DOHH2 (cell line): ENCODE measurements around the gene COX19.
"Not testable (repeated sequence)": the region's sequence is repeated elsewhere in the genome, so short reads cannot be mapped to it uniquely, and the experiment has no call there.

ENCODE experiments used
- H3F3A ChIP-seq: fragments of 200-600 bp; sonication (generic), shearing (Covaris generic); 2 replicates; pipeline ENCODE4 v1.6.0; 2016; ENCODE audit warnings: antibody characterized with exemption, mild to moderate bottlenecking; ENCODE audit not compliant: control insufficient read depth, insufficient read depth
- H3K27ac ChIP-seq: fragments of 200-600 bp; sonication (generic); 2 replicates; pipeline ENCODE4 v1.5.1; 2014; ENCODE audit warnings: low read depth, mild to moderate bottlenecking, low read length, moderate library complexity
- H3K27me3 ChIP-seq: fragments of 200-600 bp; sonication (generic); 2 replicates; pipeline ENCODE4 v1.6.1; 2014; ENCODE audit warnings: mild to moderate bottlenecking, low read length, mixed read lengths; ENCODE audit not compliant: control insufficient read depth
- H3K36me3 ChIP-seq: fragments of 200-600 bp; sonication (generic); 2 replicates; pipeline ENCODE4 v1.6.1; 2014; ENCODE audit warnings: mild to moderate bottlenecking, low read length, moderate library complexity, mixed read lengths; ENCODE audit not compliant: control insufficient read depth
- H3K4me1 ChIP-seq: fragments of 200-600 bp; sonication (generic); 2 replicates; pipeline ENCODE4 v1.6.1; 2014; ENCODE audit warnings: mild to moderate bottlenecking, low read length, mixed read lengths; ENCODE audit not compliant: control insufficient read depth
- H3K4me2 ChIP-seq: fragments of 200-600 bp; sonication (generic); 2 replicates; pipeline ENCODE4 v1.6.0; 2014; ENCODE audit warnings: mild to moderate bottlenecking, low read length, moderate library complexity
- H3K4me3 ChIP-seq: fragments of 200-600 bp; sonication (generic); 2 replicates; pipeline ENCODE4 v1.5.1; 2014; ENCODE audit warnings: mild to moderate bottlenecking, low read length, mixed read lengths
- H3K79me2 ChIP-seq: fragments of 200-600 bp; sonication (generic); 2 replicates; pipeline ENCODE4 v1.6.1; 2014; ENCODE audit warnings: mild to moderate bottlenecking, low read length, mixed read lengths; ENCODE audit not compliant: control insufficient read depth
- H3K9me2 ChIP-seq: fragments of 200-600 bp; sonication (generic); replicated peaks from 2 replicates; pipeline ENCODE4 v1.6.1; 2014; ENCODE audit warnings: mild to moderate bottlenecking, low read length, mixed read lengths; ENCODE audit not compliant: control insufficient read depth
- H3K9me3 ChIP-seq: fragments of 200-600 bp; sonication (generic); 2 replicates; pipeline ENCODE4 v1.6.1; 2014; ENCODE audit warnings: antibody characterized with exemption, low read length, mixed read lengths; ENCODE audit not compliant: control insufficient read depth, insufficient read depth
- H4K20me1 ChIP-seq: fragments of 200-600 bp; sonication (generic); 2 replicates; pipeline ENCODE4 v1.6.0; 2014; ENCODE audit warnings: low read depth, mild to moderate bottlenecking, antibody characterized with exemption, low read length, moderate library complexity; ENCODE audit not compliant: control insufficient read depth, insufficient read depth
- CTCF ChIP-seq: fragments of 200-600 bp; sonication (generic); IDR thresholded peaks from one replicate; pipeline ENCODE4 v1.5.1; 2014; ENCODE audit warnings: antibody characterized with exemption, mild to moderate bottlenecking, low read depth, low read length; ENCODE audit not compliant: poor library complexity, severe bottlenecking
- EZH2phosphoT487 ChIP-seq: fragments of 200-600 bp; sonication (generic); IDR thresholded peaks from 2 replicates; pipeline ENCODE4 v1.6.1; 2017; ENCODE audit warnings: borderline replicate concordance, mild to moderate bottlenecking, antibody characterized with exemption, low read length, moderate library complexity, mixed read lengths

COX19 gene

GRCh38 chr7:924541-925231 lies 50.7 kb downstream of the COX19 start:
- no peaks in the 10 kb centered on the region for H3K9me2 ChIP-seq
- no peaks in the 10 kb centered on the region for H3K36me3 ChIP-seq
- no peak overlapping the region for H3K27ac ChIP-seq
- H3K4me2 ChIP-seq: peak overlapping the region; percentile 35; the same call in 1 of the 2 replicates
- H4K20me1 ChIP-seq: 0 out of 2 replicates have a peak, but pooled peaks cover 3% of the 10 kb centered on the region
- no peak overlapping the region for H3K4me3 ChIP-seq
- peaks cover 77% of the 10 kb centered on the region for H3K27me3 ChIP-seq
- no peak for TF ChIP-seq EZH2phosphoT487
- TF ChIP-seq CTCF: no peak
- no peaks in the 10 kb centered on the region for H3K9me3 ChIP-seq
- H3K79me2 ChIP-seq: no peaks in the 10 kb centered on the region
- no peaks in the 10 kb centered on the region; the same call in 1 of the 2 replicates for H3F3A ChIP-seq
- H3K4me1 ChIP-seq: peaks cover 28% of the 10 kb centered on the region

- not testable (repeated sequence) for H3K9me3 ChIP-seq, H3K27ac ChIP-seq, H3K9me2 ChIP-seq, H3F3A ChIP-seq, H3K4me3 ChIP-seq, H4K20me1 ChIP-seq, H3K79me2 ChIP-seq, H3K36me3 ChIP-seq
- H3K4me2 ChIP-seq: peak overlapping the region; percentile 85
- peaks cover 28% of the 10 kb centered on the region for H3K4me1 ChIP-seq
- peaks cover 74% of the 10 kb centered on the region for H3K27me3 ChIP-seq
These were observed 51.3 kb downstream of the COX19 start for GRCh38 chr7:924042-924441.

- H3K79me2 ChIP-seq: no peaks in the 10 kb centered on the region
- peak overlapping the region; percentile 85 for H3K4me2 ChIP-seq
- H4K20me1 ChIP-seq: no peaks in the 10 kb centered on the region
- TF ChIP-seq CTCF: no peak
- no peak for TF ChIP-seq EZH2phosphoT487
- H3K9me2 ChIP-seq: no peaks in the 10 kb centered on the region
- H3K9me3 ChIP-seq: no peaks in the 10 kb centered on the region
- peaks cover 28% of the 10 kb centered on the region for H3K4me1 ChIP-seq
- H3K4me3 ChIP-seq: peak overlapping the region; percentile 64
- H3K27ac ChIP-seq: peak overlapping the region; percentile 14; the same call in 1 of the 2 replicates
- H3K27me3 ChIP-seq: peaks cover 72% of the 10 kb centered on the region
- H3F3A ChIP-seq: no peaks in the 10 kb centered on the region; the same call in 1 of the 2 replicates
- H3K36me3 ChIP-seq: no peaks in the 10 kb centered on the region
These were observed 52.0 kb downstream of the COX19 start for GRCh38 chr7:923108-924041.
